GM18526 (cell line): ENCODE results near the gene FAM185A.

Experiments
- POLR2A ChIP-seq: IDR thresholded peaks from 3 replicates; pipeline ENCODE4 v1.6.1; 2011; ENCODE audit not compliant: insufficient read length; ENCODE audit errors: extremely low read depth

FAM185A gene

DNA sequence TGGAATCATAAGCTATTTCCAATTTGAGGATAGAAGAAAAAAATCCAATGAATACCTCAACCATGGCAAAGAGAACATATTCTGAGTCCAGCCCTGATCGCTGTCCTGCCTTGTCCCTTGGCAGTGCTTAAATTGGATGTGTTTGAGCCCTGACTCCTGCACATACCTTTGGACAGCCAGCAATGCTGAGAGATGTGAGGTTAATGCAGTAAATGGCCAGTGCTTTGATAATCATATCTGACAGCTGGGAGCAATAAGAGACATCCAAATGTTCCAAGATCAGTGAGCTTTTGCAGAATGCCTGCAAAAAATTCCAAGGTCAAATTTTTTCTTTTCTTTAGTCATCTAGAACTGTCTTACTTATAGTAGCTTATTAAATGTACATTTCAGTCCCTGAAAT is 83.9 kb downstream of the FAM185A start:
- TF ChIP-seq POLR2A: no peak

DNA sequence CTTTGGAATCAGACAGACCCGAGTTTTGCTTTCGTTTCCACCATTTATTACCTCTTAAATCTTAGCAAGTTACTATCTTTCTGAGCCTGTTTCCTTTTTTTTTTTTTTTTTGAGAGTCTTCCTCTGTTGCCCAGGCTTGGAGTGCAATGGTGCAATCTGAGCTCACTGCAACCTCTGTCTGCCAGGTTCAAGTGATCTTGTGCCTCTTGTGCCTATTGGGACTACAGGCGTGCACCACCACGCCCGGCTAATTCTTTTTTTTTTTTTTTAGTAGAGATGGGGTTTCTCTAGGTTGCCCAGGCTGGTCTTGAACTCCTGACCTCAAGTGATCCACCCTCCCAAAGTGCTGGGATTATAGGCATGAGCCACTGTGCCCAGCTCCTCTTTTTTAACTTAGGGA is 84.5 kb downstream of the FAM185A start:
- TF ChIP-seq POLR2A: no peak

DNA sequence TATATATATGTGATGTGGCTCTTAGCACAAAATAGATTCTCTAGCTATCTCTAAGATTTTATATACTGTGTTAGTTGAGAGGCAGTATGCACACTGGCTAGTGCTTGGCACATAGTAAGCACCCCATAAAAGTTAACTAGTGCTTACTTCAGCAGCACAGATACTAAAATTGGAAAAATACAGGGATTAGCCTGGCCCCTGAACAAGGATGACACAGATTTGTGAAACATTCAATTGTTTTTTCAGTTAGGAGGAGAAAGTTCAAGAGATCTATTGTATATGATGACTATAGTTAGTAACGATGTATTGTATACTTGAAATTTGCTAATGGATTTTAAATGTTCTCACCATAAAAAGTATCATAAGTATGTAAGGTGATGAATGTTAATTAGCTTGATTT is 85.7 kb downstream of the FAM185A start:
- no peak for TF ChIP-seq POLR2A

DNA sequence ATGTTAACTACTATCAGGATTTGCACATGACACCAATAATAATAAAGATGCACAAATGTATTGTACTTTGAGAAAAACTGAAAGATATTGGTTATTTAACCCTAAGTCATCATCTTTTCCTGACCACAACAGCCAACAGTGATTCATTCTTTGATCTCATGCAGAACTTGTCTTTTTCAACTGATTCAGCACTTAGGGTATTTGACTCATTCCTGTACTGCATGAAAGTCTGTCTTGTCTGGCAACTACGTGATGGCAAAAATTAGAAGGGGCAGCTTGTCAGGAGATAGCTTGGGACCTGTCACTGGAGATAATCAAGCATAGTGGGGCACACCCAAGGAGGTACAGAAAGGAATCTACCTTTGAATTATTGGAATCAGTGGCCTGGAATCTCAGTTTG is 86.2 kb downstream of the FAM185A start:
- no peak for TF ChIP-seq POLR2A

DNA sequence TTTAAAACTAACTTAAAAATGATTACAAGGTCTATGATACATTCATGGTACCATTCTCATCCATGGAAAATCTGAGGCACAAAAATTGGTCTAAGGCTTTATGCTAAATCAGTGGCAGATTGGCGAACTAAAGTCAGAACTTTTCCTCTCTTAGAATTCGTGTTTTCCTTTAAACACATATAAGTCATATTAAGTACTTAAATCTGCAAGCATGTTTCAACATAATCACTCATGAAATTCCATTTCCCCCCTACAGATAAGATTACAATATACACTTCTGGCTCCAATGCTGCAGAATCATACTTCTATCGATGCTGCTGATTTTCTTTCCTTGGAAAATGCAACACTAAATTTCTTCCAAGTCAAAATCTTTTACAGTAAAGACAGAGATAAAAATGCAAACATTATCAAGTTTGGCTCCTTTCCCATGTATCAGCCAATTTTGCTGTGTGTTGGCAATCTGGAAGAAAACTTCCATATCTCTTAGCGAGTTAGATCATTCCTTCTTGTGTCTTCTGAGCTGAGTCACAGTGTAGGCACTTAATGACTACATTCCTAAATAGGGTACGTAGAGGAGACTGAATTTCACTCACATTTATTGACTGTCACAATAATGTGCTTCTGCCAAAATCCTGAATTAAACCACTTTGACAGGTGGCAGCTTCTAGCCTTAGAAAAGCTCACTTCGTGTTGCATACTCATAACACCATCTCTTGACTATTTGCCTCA is 87.6 kb downstream of the FAM185A start:
- no peak for TF ChIP-seq POLR2A

DNA sequence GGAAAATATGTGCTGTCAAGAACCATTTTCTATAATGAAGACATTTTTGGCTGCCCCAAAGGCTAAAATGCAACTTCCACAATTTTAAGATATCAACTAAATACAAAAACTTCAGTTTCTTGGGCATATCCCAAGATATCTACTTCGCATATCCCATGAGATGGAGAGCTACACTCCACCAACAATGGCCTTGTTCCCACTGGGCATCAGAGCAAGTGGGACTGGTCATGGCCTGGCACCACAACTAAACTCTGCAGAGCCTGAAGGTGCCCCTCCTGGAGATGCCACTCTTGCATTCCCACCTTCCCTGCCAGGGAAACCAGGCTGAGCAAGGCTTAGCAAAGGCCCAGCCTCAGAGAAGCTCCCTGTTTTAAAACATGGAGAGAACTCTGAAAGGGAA is 88.2 kb downstream of the FAM185A start:
- no peak for TF ChIP-seq POLR2A

DNA sequence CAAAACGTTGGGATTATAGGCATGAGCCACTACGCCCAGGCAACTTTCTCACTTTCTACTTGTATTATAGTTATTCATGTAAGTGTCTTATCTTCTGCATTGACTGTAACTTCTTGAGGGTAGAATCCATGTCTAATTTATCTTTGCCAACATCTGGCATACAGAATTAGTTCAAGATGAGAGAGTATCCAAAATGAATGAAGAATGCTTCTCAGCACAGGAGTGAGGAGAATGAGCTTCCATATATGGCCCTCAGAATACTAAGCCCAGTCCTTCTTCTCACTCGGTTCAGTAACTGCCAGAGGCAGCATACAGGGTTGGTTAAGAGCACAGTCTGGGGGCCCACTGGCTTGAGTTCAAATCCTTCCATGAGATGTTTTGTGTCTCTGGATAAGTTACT is 89.0 kb downstream of the FAM185A start:
- no peak for TF ChIP-seq POLR2A

DNA sequence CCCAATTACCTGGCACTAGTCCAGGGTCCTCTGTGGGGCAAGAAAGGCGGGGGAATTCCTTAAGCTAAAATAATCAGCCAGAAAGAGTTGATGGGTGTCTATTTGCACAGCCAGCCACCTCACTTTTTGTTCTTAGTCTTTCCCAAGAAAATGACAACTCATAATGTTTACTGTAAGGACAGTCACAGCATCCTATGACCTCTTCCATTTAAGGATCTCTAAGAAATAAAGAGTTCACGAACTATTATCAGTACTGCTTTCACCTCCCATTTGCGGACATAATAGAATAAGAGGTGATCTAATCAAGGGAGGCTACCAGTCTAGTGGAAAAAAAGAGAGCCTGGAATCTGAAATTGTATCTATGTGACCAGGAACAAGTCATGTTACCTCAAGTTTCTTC is 91.6 kb downstream of the FAM185A start:
- TF ChIP-seq POLR2A: no peak

DNA sequence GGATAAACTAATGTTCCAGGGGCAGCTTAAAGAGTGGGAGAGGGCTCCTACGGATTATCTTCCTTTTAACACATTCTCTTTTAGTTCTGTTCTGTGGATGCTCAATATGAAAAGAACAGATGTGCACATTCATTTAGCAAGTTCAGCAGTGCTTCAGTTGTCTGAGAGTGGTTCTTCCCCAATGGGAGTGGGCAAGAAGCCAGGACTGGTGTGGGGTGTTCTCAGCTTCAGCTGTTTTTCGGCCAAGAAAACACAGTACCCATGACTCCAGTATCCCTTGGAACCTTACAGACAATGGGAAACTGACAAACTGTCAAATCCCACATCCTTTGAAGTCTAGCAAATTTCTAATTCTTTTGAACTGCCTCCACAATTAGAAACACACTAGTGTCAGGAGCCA is 92.5 kb downstream of the FAM185A start:
- TF ChIP-seq POLR2A: no peak

DNA sequence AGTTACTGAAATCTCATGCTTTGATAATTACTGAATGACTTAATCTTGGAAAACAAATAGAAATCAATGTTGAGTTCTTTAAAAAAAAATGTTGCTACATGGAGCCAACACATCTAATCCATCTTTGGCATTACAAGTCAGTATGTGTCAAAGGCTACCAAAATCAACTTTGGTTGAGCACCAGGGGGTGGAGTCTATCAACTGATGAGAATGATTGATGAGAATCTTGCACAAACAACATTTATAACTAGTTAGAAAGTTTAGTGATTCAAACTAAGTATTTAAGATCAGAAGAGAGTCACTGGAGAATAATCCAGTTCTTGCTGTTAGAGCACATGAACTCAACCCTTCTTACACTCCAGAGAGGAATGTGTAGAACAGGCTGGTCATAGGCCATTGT is 93.5 kb downstream of the FAM185A start:
- no peak for TF ChIP-seq POLR2A

DNA sequence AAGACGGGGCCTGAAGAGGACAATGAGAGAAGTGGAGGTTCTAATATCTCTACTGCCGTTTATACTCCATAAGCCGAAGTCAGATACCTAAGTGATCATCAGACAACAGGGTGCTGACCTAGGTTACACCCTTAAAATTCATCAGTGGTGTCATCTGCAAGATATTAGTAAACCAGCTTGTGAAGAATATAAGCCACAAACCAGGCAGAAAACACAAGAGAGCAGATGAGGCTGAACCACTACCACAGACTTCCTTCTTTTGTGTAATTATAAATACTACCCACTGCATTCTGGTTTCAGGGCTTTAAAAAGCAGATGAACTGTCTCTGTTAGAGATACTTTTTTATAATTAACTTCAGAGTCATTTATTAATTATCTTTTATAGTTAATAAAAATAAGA is 95.1 kb downstream of the FAM185A start:
- TF ChIP-seq POLR2A: no peak

DNA sequence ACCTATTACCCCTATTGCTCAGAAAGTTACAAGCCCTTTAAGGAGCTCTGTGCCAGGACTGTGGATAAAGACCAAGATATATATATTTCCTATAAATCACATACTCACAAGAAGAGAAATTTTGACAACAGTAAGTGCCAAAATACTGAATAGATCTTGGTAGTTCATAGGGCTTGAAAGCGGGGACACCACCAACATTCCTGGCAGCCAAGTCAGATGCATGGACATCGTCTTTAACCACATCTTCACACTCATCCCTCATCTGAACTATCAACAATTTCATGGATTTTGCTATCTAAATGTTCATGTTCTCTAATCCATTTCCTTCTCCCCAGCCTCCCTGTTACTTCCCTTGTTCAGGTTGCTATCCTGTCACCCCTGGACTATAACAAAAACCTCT is 96.5 kb downstream of the FAM185A start:
- no peak for TF ChIP-seq POLR2A

DNA sequence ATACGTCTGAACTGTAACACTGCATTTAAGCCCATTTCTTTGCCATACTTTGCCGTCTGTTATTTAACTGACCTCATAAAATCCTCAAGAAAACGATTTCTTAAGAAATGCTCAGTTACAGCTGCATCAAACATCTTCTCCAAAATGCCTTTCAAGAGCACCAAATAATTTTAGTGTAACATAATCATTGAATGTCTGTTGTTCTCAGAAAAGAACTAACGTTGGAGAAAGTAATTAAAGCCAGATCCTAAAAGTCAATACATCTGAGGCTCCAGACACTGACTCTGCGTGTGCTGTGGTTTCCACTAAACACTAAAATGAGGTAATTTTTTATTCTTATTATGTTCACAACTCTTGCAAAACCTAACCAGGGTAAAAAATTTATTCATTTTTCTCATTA is 100.3 kb downstream of the FAM185A start:
- no peak for TF ChIP-seq POLR2A

DNA sequence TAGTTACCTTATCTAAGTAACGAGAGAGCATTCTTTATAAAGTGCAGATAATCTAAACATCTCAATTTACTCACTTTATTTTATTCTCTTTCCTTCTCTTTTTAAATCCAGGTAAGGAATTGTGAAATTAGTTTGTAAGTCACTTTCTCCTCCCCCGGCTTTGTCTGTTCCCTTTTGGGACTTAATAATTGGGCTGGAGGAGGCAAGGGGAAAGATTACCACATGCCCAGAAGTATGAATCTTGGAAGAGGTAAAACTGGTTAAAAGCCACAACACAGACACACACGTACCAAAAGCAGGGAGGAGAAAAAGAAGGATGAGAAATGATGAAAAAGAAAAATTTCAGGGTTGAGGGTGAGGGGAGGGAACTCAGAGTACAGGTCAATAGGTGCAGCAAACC is 100.7 kb downstream of the FAM185A start:
- no peak for TF ChIP-seq POLR2A

DNA sequence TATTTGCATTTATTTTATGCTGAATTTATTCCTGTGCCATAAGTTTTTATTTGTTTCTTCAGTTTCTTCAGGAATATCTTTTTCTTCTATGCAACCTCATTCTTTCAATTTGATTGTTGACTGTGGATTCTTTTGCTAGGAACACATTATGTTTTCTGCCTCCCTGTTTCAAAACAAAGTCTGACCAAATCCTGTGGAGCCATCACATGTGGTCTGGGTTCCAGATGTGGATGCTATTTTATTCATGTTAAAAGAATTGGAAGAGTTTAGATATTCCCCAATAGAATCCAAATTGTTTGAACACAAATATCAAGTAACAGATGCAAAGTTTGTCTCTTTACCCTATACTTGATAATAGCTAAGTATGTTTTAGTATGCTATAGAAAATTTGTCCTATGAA is 107.2 kb downstream of the FAM185A start:
- no peak for TF ChIP-seq POLR2A
